Measurements from ENCODE around the gene APOL4. TPM values are rescaled to one million over a fixed set of nuclear protein-coding genes. Genes with fewer than 3 reads are reported as not detected.

APOL4 gene
- total and polyA plus RNA-seq, 2 of the 4 experiments (the other 2 are of a cell fraction) = 0.07 TPM; not detected in 1

DNA sequence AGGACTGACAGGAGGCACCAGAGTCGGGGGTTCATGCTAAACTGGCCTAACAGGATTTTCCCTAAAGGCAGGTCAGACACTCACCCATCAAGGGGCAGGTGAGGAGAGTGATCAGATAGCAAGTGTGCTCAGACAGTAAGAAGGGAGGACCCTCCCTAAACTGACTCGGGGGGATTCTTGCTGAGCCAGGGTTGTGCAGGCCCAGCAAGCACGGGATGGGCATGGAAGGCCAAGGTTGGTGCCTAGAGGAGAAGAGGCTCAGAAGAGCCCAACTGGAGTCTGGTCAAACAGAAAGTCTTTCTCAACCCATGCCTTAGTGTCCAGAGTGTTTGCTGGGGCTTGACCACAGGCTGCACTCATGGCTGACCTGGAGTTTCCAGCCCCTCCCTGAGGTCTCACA, 45.1 kb upstream of the APOL4 start:
- Histone ChIP-seq H4K91ac (ENCODE audit: insufficient read depth, low read depth, low read length) (no peak overlapping the region), H3K9ac (ENCODE audit: low read depth, low read length) (no peak overlapping the region), H3K27me3 (ENCODE audit: control insufficient read depth, insufficient read depth, low read length) (no peaks in the 10 kb centered on the region), H2AK9ac (replicated peaks; ENCODE audit: low read depth, low read length, poor library complexity) (no peak overlapping the region), H3K4me1 (ENCODE audit: control insufficient read depth, insufficient read depth, low read length) (no peaks in the 10 kb centered on the region), H3K9me3 (ENCODE audit: control insufficient read depth, insufficient read depth, low read length) (no peaks in the 10 kb centered on the region), H2BK5ac (ENCODE audit: low read depth, low read length, poor library complexity, severe bottlenecking) (no peak overlapping the region), H3K27ac (ENCODE audit: insufficient read depth, low read length) (no peak overlapping the region), H3K56ac (ENCODE audit: extremely low read depth, insufficient read depth, low read length) (no peak overlapping the region), H3K14ac (replicated peaks; ENCODE audit: low read depth, low read length) (no peak overlapping the region), H3K36me3 (ENCODE audit: control insufficient read depth, insufficient read depth, low read length) (no peaks in the 10 kb centered on the region), H3K9me1 (ENCODE audit: insufficient read depth, low read length) (no peaks in the 10 kb centered on the region), H2AFZ (replicated peaks; ENCODE audit: low read length, poor library complexity) (no peak overlapping the region), H4K8ac (ENCODE audit: low read depth in 2 of 2, low read length in 2 of 2) (no peak overlapping the region), H2BK15ac (ENCODE audit: low read depth, low read length) (no peak overlapping the region), H4K5ac (ENCODE audit: low read depth, low read length) (no peak overlapping the region), H3K4me3 (ENCODE audit: insufficient read depth, low read depth, low read length) (no peak overlapping the region), H3K4me2 (ENCODE audit: low read depth, low read length) (no peak overlapping the region), H3K4ac (ENCODE audit: low read depth, low read length) (no peak overlapping the region), H3K79me1 (ENCODE audit: low read depth in 1 of 2, low read length in 2 of 2) (no peaks in the 10 kb centered on the region), H2BK20ac (ENCODE audit: low read depth, low read length) (no peak overlapping the region), H2BK120ac (ENCODE audit: low read depth, low read length) (no peak overlapping the region), H2AK5ac (ENCODE audit: low read depth, low read length) (no peak overlapping the region), H3K18ac (ENCODE audit: low read depth, low read length) (no peak overlapping the region), H3K23ac (ENCODE audit: low read depth, low read length) (no peak overlapping the region), H4K20me1 (ENCODE audit: insufficient read depth, low read length) (no peaks in the 10 kb centered on the region)
- DNase-seq (no peak), ATAC-seq (ENCODE audit: low read depth) (no peak)
- WGBS, 2 experiments (ENCODE audit: extremely low coverage in 2 of 2, insufficient read length in 1 of 2) = no CpG with 5 or more reads among the region's 3 CpGs
- intact Hi-C loops (cut with micrococcal nuclease) = no loop called here
- CTCF ChIA-PET = no interaction called here
- BruUV-seq (replicated peaks) = no TSS peak
- TF ChIP-seq, protein P1, sequence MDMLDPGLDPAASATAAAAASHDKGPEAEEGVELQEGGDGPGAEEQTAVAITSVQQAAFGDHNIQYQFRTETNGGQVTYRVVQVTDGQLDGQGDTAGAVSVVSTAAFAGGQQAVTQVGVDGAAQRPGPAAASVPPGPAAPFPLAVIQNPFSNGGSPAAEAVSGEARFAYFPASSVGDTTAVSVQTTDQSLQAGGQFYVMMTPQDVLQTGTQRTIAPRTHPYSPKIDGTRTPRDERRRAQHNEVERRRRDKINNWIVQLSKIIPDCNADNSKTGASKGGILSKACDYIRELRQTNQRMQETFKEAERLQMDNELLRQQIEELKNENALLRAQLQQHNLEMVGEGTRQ (IDR thresholded peaks at IDR 0.05; ENCODE audit: low read depth, low read length) = no peak
- no peak for TF ChIP-seq RCOR1 (IDR thresholded peaks at IDR 0.05; ENCODE audit: insufficient replicate concordance, low read length)
- dilution Hi-C loops (cut with HindIII; ENCODE audit: low sequenced_read_pairs, unreplicated experiment) = no loop called here
- in situ Hi-C loops (cut with MboI; ENCODE audit: low sequenced_read_pairs) = no loop called here
- POLR2A ChIA-PET (ENCODE audit: unreplicated experiment) = no interaction called here
